Measurements from ENCODE around the gene GPR179.

Gene GPR179

GRCh38 chr17:38329284-38329683 lies 14.5 kb downstream of the GPR179 start:
- DNase-seq = no peak

GRCh38 chr17:38328620-38329019 lies 15.1 kb downstream of the GPR179 start:
- H3K27ac ChIP-seq = no peak overlapping the region
- no peak for DNase-seq

More at GRCh38 chr17:38329284-38329683, 14.5 kb downstream of the GPR179 start:
- H3K9me3 ChIP-seq (ENCODE audit: severe bottlenecking) = no peaks in the 10 kb centered on the region
- H3K4me3 ChIP-seq (ENCODE audit: low read depth, low read length) = no peak overlapping the region
- H3K36me3 ChIP-seq = no peaks in the 10 kb centered on the region
- H3K27me3 ChIP-seq (ENCODE audit: insufficient read depth, low read depth, severe bottlenecking) = no peaks in the 10 kb centered on the region
- TF ChIP-seq CTCF (IDR thresholded peaks at IDR 0.05; ENCODE audit: low read depth, low read length) = no peak
- H3K27ac ChIP-seq = no peak overlapping the region

GRCh38 chr17:38327936-38328335 lies 15.8 kb downstream of the GPR179 start:
- H3K9me3 ChIP-seq (ENCODE audit: severe bottlenecking) = no peaks in the 10 kb centered on the region
- H3K27ac ChIP-seq = no peak overlapping the region
- peaks cover 9% of the 10 kb centered on the region for H3K36me3 ChIP-seq
- no peak for TF ChIP-seq CTCF (IDR thresholded peaks at IDR 0.05; ENCODE audit: low read depth, low read length)
- no peak overlapping the region for H3K4me3 ChIP-seq (ENCODE audit: low read depth, low read length)
- DNase-seq = no peak
- H3K27me3 ChIP-seq (ENCODE audit: insufficient read depth, low read depth, severe bottlenecking) = no peaks in the 10 kb centered on the region

More at GRCh38 chr17:38328620-38329019, 15.1 kb downstream of the GPR179 start:
- H3K4me3 ChIP-seq (ENCODE audit: low read depth, low read length) = no peak overlapping the region
- TF ChIP-seq CTCF (IDR thresholded peaks at IDR 0.05; ENCODE audit: low read depth, low read length) = no peak
- H3K27me3 ChIP-seq (ENCODE audit: insufficient read depth, low read depth, severe bottlenecking) = no peaks in the 10 kb centered on the region
- H3K36me3 ChIP-seq = peaks cover 2% of the 10 kb centered on the region
- H3K9me3 ChIP-seq (ENCODE audit: severe bottlenecking) = no peaks in the 10 kb centered on the region

GRCh38 chr17:38326996-38327792 lies 16.6 kb downstream of the GPR179 start:
- H3K27ac ChIP-seq = no peak overlapping the region
- no peak for DNase-seq
- H3K9me3 ChIP-seq (ENCODE audit: severe bottlenecking) = no peaks in the 10 kb centered on the region
- TF ChIP-seq CTCF (IDR thresholded peaks at IDR 0.05; ENCODE audit: low read depth, low read length) = no peak
- H3K27me3 ChIP-seq (ENCODE audit: insufficient read depth, low read depth, severe bottlenecking) = no peaks in the 10 kb centered on the region
- H3K4me3 ChIP-seq (ENCODE audit: low read depth, low read length) = no peak overlapping the region
- peaks cover 15% of the 10 kb centered on the region for H3K36me3 ChIP-seq

GRCh38 chr17:38325221-38325851 lies 18.4 kb downstream of the GPR179 start:
- TF ChIP-seq CTCF (IDR thresholded peaks at IDR 0.05; ENCODE audit: low read depth, low read length) = no peak
- Histone ChIP-seq H3K9me3 (ENCODE audit: severe bottlenecking) (no peaks in the 10 kb centered on the region), H3K27ac (no peak overlapping the region), H3K4me3 (ENCODE audit: low read depth, low read length) (no peak overlapping the region), H3K36me3 (peaks cover 20% of the 10 kb centered on the region), H3K27me3 (ENCODE audit: insufficient read depth, low read depth, severe bottlenecking) (no peaks in the 10 kb centered on the region)
- no peak for DNase-seq

Data from WERI-Rb-1 (cell line).